Body of pancreas (tissue), 4 donors: Measurements from ENCODE around the gene FAM222A.

Experiments
- CTCF ChIP-seq, 7 experiments: fragments of 450-650 bp in 4 of 7; fragments of 200-600 bp in 3 of 7; sonication (generic) in 3 of 7; IDR thresholded peaks; one replicate each; pipeline ENCODE4 v1.5.1; 2016 to 2019; ENCODE audit warnings: antibody characterized with exemption in 7 of 7
- POLR2A ChIP-seq, 3 donors: fragments of 450-650 bp; IDR thresholded peaks; one replicate each; pipeline ENCODE4 v1.6.1; 2016; ENCODE audit warnings: antibody characterized with exemption in 3 of 3, mild to moderate bottlenecking in 2 of 3

- no peak for TF ChIP-seq POLR2A (IDR thresholded peaks at IDR 0.05)
- no peak for TF ChIP-seq CTCF (IDR thresholded peaks at IDR 0.05)
These were observed 40.3 kb downstream of the FAM222A start for GRCh38 chr12:109753959-109754358.
